ENCODE measurements around the gene LRRC3.

LRRC3 gene

DNA sequence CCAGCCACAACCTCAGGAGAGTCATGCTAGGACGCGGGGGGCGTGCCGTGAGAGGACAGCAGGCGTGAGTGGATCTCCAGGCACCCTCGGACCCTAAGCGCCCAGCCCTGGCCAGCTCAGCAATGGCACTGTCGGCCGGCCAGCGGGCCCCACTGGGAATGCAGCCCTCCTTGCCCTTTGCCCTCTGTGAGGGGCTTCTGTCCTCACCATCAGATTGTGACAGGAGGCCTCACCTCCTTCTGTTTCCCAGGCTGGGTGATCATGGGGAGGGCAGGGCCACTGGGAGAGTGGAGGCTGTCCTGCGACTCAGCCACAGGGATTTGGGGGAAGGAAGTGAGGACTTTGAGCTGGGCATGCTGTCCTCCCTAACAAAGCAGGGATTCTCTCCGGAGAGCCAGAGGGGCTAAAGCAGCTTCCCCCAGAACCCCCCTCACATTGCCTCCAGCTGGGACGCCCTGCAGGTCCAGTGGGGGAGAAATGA, 6.6 kb upstream of the LRRC3 start:
- POLR2A ChIA-PET = no interaction called here
- Histone ChIP-seq H3K36me3 (ENCODE audit: control insufficient read depth in 2 of 2, insufficient read depth in 1 of 2, low read length in 2 of 2) (no peaks in the 10 kb centered on the region), H3K9me3 (ENCODE audit: control insufficient read depth, insufficient read depth, low read depth, low read length) (no peaks in the 10 kb centered on the region), H3K4me1 (ENCODE audit: control insufficient read depth, insufficient read depth, low read length) (no peaks in the 10 kb centered on the region), H3K4me3 (ENCODE audit: low read depth, low read length) (no peak overlapping the region), H3K27ac (ENCODE audit: extremely low read depth, low read depth, low read length) (no peak overlapping the region)
- TF ChIP-seq ZIC2 (tag by site-specific recombination; IDR thresholded peaks at IDR 0.05) = peak; percentile 48; the same call in 1 of the 2 replicates
- no peak for TF ChIP-seq ZNF621 (tag by site-specific recombination; IDR thresholded peaks at IDR 0.05)
- TF ChIP-seq ZNF433 (tag by site-specific recombination; IDR thresholded peaks at IDR 0.05; ENCODE audit: low read depth) = no peak
- CTCF ChIA-PET = no interaction called here

- Histone ChIP-seq H3K4me1 (ENCODE audit: control insufficient read depth, insufficient read depth, low read length) (no peaks in the 10 kb centered on the region), H3K4me3 (ENCODE audit: low read depth, low read length) (no peak overlapping the region), H3K9me3 (ENCODE audit: control insufficient read depth, insufficient read depth, low read depth, low read length) (no peaks in the 10 kb centered on the region), H3K36me3 (ENCODE audit: control insufficient read depth in 2 of 2, insufficient read depth in 1 of 2, low read length in 2 of 2) (no peaks in the 10 kb centered on the region), H3K27ac (ENCODE audit: extremely low read depth, low read depth, low read length) (no peak overlapping the region)
- ChIA-PET POLR2A (no interaction called here), CTCF (interaction anchor here (1.0 to 1.2 kb wide), 2 partner anchors 172 to 351 kb away, joined by 3 read pairs; no protein-coding TSS in a partner anchor)
- TF ChIP-seq ZNF292 (tag by site-specific recombination; IDR thresholded peaks at IDR 0.05; ENCODE audit: borderline replicate concordance, low read depth) (no peak), ZBTB20 (tag by site-specific recombination; IDR thresholded peaks at IDR 0.05) (no peak), ZNF548 (tag by site-specific recombination; IDR thresholded peaks at IDR 0.05) (no peak), SP7 (tag by site-specific recombination; IDR thresholded peaks at IDR 0.05) (no peak), ZBTB7A (tag by site-specific recombination; IDR thresholded peaks at IDR 0.05; ENCODE audit: low read depth) (no peak), ZNF239 (tag by site-specific recombination; IDR thresholded peaks at IDR 0.05) (no peak), ZNF324 (tag by site-specific recombination; IDR thresholded peaks at IDR 0.05) (no peak), SCRT2 (tag by site-specific recombination; IDR thresholded peaks at IDR 0.05) (no peak), ZNF19 (tag by site-specific recombination; IDR thresholded peaks at IDR 0.05; ENCODE audit: low read depth) (no peak), ZNF140 (tag by site-specific recombination; IDR thresholded peaks at IDR 0.05) (no peak), ZNF48 (tag by site-specific recombination; IDR thresholded peaks at IDR 0.05) (no peak), ZNF701 (tag by site-specific recombination; IDR thresholded peaks at IDR 0.05) (no peak), REPIN1 (tag by site-specific recombination; IDR thresholded peaks at IDR 0.05; ENCODE audit: low read depth) (no peak)
- TF ChIP-seq, protein P1, sequence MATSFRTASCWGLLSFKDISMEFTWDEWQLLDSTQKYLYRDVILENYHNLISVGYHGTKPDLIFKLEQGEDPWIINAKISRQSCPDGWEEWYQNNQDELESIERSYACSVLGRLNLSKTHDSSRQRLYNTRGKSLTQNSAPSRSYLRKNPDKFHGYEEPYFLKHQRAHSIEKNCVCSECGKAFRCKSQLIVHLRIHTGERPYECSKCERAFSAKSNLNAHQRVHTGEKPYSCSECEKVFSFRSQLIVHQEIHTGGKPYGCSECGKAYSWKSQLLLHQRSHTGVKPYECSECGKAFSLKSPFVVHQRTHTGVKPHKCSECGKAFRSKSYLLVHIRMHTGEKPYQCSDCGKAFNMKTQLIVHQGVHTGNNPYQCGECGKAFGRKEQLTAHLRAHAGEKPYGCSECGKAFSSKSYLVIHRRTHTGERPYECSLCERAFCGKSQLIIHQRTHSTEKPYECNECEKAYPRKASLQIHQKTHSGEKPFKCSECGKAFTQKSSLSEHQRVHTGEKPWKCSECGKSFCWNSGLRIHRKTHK (tag by site-specific recombination; IDR thresholded peaks at IDR 0.05) = no peak
- TF ChIP-seq, protein P2, sequence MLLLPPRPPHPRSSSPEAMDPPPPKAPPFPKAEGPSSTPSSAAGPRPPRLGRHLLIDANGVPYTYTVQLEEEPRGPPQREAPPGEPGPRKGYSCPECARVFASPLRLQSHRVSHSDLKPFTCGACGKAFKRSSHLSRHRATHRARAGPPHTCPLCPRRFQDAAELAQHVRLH (tag by site-specific recombination; IDR thresholded peaks at IDR 0.05) = no peak
- TF ChIP-seq, protein P3, sequence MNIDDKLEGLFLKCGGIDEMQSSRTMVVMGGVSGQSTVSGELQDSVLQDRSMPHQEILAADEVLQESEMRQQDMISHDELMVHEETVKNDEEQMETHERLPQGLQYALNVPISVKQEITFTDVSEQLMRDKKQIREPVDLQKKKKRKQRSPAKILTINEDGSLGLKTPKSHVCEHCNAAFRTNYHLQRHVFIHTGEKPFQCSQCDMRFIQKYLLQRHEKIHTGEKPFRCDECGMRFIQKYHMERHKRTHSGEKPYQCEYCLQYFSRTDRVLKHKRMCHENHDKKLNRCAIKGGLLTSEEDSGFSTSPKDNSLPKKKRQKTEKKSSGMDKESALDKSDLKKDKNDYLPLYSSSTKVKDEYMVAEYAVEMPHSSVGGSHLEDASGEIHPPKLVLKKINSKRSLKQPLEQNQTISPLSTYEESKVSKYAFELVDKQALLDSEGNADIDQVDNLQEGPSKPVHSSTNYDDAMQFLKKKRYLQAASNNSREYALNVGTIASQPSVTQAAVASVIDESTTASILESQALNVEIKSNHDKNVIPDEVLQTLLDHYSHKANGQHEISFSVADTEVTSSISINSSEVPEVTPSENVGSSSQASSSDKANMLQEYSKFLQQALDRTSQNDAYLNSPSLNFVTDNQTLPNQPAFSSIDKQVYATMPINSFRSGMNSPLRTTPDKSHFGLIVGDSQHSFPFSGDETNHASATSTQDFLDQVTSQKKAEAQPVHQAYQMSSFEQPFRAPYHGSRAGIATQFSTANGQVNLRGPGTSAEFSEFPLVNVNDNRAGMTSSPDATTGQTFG (tag by site-specific recombination; IDR thresholded peaks at IDR 0.05; ENCODE audit: borderline replicate concordance) = no peak
Observed at GRCh38 chr21:44449473-44450363, 5.6 kb upstream of the LRRC3 start.

Measured in HEK293 (cell line).